Fibroblast of lung (primary cell): Measurements from ENCODE around the gene TIGD6. TPM values are rescaled to one million over a fixed set of nuclear protein-coding genes. Genes with fewer than 3 reads are reported as not detected.
A peak's percentile ranks its signal among the peaks of the same experiment; 100 is the strongest.

ENCODE experiments used
- DNase-seq, 2 donors: peaks; one replicate each; pipeline versions ENCODE4 v3.0.0 to v3.0.0-alpha.2; 2010; ENCODE audit warnings: low read depth in 2 of 2
- H2AFZ ChIP-seq: 2 replicates; pipeline ENCODE4 v1.5.1; 2012; ENCODE audit warnings: low read length, control low read depth, inconsistent platforms
- H3K27ac ChIP-seq: 2 replicates; pipeline ENCODE4 v1.5.1; 2011; ENCODE audit warnings: low read length, control low read depth; ENCODE audit not compliant: insufficient read depth
- H3K27me3 ChIP-seq: 2 replicates; pipeline ENCODE4 v1.5.1; 2011; ENCODE audit warnings: mild to moderate bottlenecking, low read length; ENCODE audit not compliant: control insufficient read depth, insufficient read depth
- H3K36me3 ChIP-seq: 2 replicates; pipeline ENCODE4 v1.5.1; 2011; ENCODE audit warnings: low read length; ENCODE audit not compliant: control insufficient read depth, insufficient read depth
- H3K4me1 ChIP-seq: 2 replicates; pipeline ENCODE4 v1.5.1; 2011; ENCODE audit warnings: low read length; ENCODE audit not compliant: control insufficient read depth, insufficient read depth; ENCODE audit errors: extremely low read depth
- H3K4me2 ChIP-seq: 2 replicates; pipeline ENCODE4 v1.5.1; 2011; ENCODE audit warnings: low read length, control low read depth; ENCODE audit not compliant: insufficient read depth; ENCODE audit errors: extremely low read depth
- H3K4me3 ChIP-seq, 4 experiments: fragments of 200-600 bp in 1 of 4; sonication (generic) in 1 of 4; replicated peaks in 1 of 4; 2 replicates each; pipeline ENCODE4 v1.5.1; 2011 to 2016; ENCODE audit warnings: low read length in 4 of 4, low read depth in 3 of 4, mild to moderate bottlenecking in 3 of 4, control low read depth in 2 of 4, inconsistent platforms in 1 of 4, mixed read lengths in 1 of 4; ENCODE audit not compliant: insufficient read depth in 1 of 4; ENCODE audit errors: control extremely low read depth in 1 of 4
- H3K79me2 ChIP-seq: 2 replicates; pipeline ENCODE4 v1.5.1; 2012; ENCODE audit warnings: mild to moderate bottlenecking, low read length, inconsistent platforms; ENCODE audit not compliant: control insufficient read depth, insufficient read depth
- H3K9ac ChIP-seq: 2 replicates; pipeline ENCODE4 v1.5.1; 2011; ENCODE audit warnings: mild to moderate bottlenecking, low read length, control low read depth; ENCODE audit not compliant: insufficient read depth
- H3K9me3 ChIP-seq: 2 replicates; pipeline ENCODE4 v1.5.1; 2012; ENCODE audit warnings: low read depth, low read length; ENCODE audit not compliant: control insufficient read depth, insufficient read depth
- H4K20me1 ChIP-seq: 2 replicates; pipeline ENCODE4 v1.5.1; 2011; ENCODE audit warnings: low read length; ENCODE audit not compliant: control insufficient read depth, insufficient read depth; ENCODE audit errors: extremely low read depth
- EZH2 ChIP-seq: IDR thresholded peaks from 2 replicates; pipeline ENCODE4 v1.5.1; 2012; ENCODE audit warnings: low read length, control low read depth, mild to moderate bottlenecking; ENCODE audit errors: missing control alignments
- polyA plus RNA-seq, 2 donors: library from polyadenylated mRNA; depleted of rRNA in 1 of 2; stranded (reverse) in 1 of 2; unstranded in 1 of 2; fragments of >200 nt; gene quantifications; 2 replicates each; pipeline ENCODE4 v1.2.1, GENCODE V29; 2011 to 2012; ENCODE audit warnings: missing spikeins in 1 of 2
- total RNA-seq: library from RNA; depleted of rRNA; stranded (reverse); fragments of >200 nt; gene quantifications from 2 replicates; pipeline ENCODE4 v1.2.1, GENCODE V29; 2014
- TF ChIP-seq, protein P1 (sequence below), 2 donors: IDR thresholded peaks in 1 of 2; conservative IDR thresholded peaks in 1 of 2; 1 replicate in 1 of 2; 2 replicates in 1 of 2; pipeline ENCODE4 v1.5.1; 2011 to 2012; ENCODE audit warnings: low read length in 2 of 2, control low read depth in 1 of 2, inconsistent platforms in 1 of 2, low read depth in 1 of 2, mild to moderate bottlenecking in 1 of 2

Gene TIGD6
- total and polyA plus RNA-seq, 2 donors (not counting 1 experiment from before 2014, with no cell fraction given): 5.7 to 10.4 TPM

DNA sequence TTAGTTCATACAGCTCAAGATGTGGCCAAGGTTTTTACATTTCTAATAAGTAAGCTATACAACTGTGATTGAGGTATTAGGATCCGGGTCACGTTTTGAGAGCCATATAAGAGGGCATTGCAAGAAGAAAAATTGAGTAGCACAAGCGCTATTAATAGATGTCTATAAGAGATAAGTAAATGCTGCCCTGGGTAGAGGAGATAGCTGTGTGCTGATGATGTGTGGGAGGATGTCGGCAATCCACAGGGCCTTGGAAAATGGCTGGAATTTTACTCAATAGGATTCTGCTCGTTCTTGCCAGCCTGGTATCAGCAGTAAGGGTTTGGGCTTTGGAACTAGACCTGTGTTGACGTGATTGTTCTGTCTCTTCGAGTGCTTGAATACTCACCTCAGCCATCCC lies 44.3 kb upstream of the TIGD6 start:
- no peaks in the 10 kb centered on the region for H3K27me3 ChIP-seq
- no peak for TF ChIP-seq EZH2
- TF ChIP-seq, protein P1, sequence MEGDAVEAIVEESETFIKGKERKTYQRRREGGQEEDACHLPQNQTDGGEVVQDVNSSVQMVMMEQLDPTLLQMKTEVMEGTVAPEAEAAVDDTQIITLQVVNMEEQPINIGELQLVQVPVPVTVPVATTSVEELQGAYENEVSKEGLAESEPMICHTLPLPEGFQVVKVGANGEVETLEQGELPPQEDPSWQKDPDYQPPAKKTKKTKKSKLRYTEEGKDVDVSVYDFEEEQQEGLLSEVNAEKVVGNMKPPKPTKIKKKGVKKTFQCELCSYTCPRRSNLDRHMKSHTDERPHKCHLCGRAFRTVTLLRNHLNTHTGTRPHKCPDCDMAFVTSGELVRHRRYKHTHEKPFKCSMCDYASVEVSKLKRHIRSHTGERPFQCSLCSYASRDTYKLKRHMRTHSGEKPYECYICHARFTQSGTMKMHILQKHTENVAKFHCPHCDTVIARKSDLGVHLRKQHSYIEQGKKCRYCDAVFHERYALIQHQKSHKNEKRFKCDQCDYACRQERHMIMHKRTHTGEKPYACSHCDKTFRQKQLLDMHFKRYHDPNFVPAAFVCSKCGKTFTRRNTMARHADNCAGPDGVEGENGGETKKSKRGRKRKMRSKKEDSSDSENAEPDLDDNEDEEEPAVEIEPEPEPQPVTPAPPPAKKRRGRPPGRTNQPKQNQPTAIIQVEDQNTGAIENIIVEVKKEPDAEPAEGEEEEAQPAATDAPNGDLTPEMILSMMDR (conservative IDR thresholded peaks at IDR 0.05 in 1 of 2, IDR thresholded peaks at IDR 0.05 in 1 of 2; ENCODE audit: low read depth in 1 of 2, low read length in 2 of 2): no peak
- no peaks in the 10 kb centered on the region for H3K79me2 ChIP-seq
- H3K9ac ChIP-seq: no peak overlapping the region
- no peak overlapping the region for H3K4me3 ChIP-seq
- peaks cover 28% of the 10 kb centered on the region for H3K36me3 ChIP-seq
- peak in 1 of 2 donors; percentile 67 for DNase-seq
- H3K27ac ChIP-seq: no peak overlapping the region
- H4K20me1 ChIP-seq: no peaks in the 10 kb centered on the region
- no peak overlapping the region for H3K4me2 ChIP-seq
- peaks cover 8% of the 10 kb centered on the region for H3K4me1 ChIP-seq
- no peaks in the 10 kb centered on the region for H3K9me3 ChIP-seq
- no peak overlapping the region for H2AFZ ChIP-seq

DNA sequence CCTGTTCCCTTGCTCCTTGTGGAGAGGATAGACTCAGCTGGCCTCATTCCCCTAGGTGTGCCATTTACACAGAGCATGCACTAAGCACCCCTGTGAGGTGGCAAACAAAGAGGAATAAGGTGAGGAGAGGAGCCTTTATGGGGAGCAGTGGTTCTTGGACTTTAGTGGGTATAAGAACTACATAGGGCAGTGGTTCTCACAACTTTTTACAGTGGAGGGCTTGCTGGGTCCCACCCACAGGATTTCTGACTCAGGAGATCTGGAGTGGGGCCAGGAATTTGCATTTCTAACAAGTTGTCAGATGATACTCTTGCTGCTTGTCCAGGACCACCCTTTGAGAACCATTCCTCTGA lies 43.9 kb upstream of the TIGD6 start:
- H4K20me1 ChIP-seq: no peaks in the 10 kb centered on the region
- H3K27ac ChIP-seq: no peak overlapping the region
- no peak overlapping the region for H3K9ac ChIP-seq
- DNase-seq: peak; percentile 73 to 86
- peak overlapping the region; percentile 41 for H3K4me2 ChIP-seq
- H3K36me3 ChIP-seq: peaks cover 25% of the 10 kb centered on the region
- H3K27me3 ChIP-seq: no peaks in the 10 kb centered on the region
- no peaks in the 10 kb centered on the region for H3K79me2 ChIP-seq
- H3K4me3 ChIP-seq: no peak overlapping the region
- no peak overlapping the region for H2AFZ ChIP-seq
- no peaks in the 10 kb centered on the region for H3K9me3 ChIP-seq
- TF ChIP-seq EZH2: no peak
- TF ChIP-seq, protein P1 (conservative IDR thresholded peaks at IDR 0.05 in 1 of 2, IDR thresholded peaks at IDR 0.05 in 1 of 2; ENCODE audit: low read depth in 1 of 2, low read length in 2 of 2): no peak
- peaks cover 8% of the 10 kb centered on the region for H3K4me1 ChIP-seq

- H3K4me3 ChIP-seq: no peak overlapping the region
- H3K9ac ChIP-seq: no peak overlapping the region
- peak in 1 of 2 donors; percentile 74 for DNase-seq
- H3K36me3 ChIP-seq: peaks cover 23% of the 10 kb centered on the region
- no peaks in the 10 kb centered on the region for H3K27me3 ChIP-seq
- TF ChIP-seq, protein P1 (conservative IDR thresholded peaks at IDR 0.05 in 1 of 2, IDR thresholded peaks at IDR 0.05 in 1 of 2; ENCODE audit: low read depth in 1 of 2, low read length in 2 of 2): no peak
- no peak for TF ChIP-seq EZH2
- H3K4me1 ChIP-seq: peaks cover 8% of the 10 kb centered on the region
- no peaks in the 10 kb centered on the region for H3K9me3 ChIP-seq
- H3K79me2 ChIP-seq: no peaks in the 10 kb centered on the region
- H3K27ac ChIP-seq: no peak overlapping the region
- no peaks in the 10 kb centered on the region for H4K20me1 ChIP-seq
- H3K4me2 ChIP-seq: peak overlapping the region; percentile 41
- H2AFZ ChIP-seq: no peak overlapping the region
These were observed 43.3 kb upstream of the TIGD6 start for GRCh38 chr5:150043657-150044328.
